ENCODE data around the gene STK17A.

STK17A gene

GRCh38 chr7:43648473-43649406, 65.8 kb downstream of the STK17A start:
- Histone ChIP-seq H3K4me1 (ENCODE audit: insufficient read depth, low read length) (peaks cover 36% of the 10 kb centered on the region), H3K4me3 (ENCODE audit: low read length) (no peak overlapping the region), H3K36me3 (ENCODE audit: insufficient read depth, low read length) (peaks cover 15% of the 10 kb centered on the region), H2AFZ (ENCODE audit: low read depth, low read length) (no peak overlapping the region), H3K9me3 (ENCODE audit: low read length) (no peaks in the 10 kb centered on the region), H3K27me3 (ENCODE audit: insufficient read depth, low read length) (no peaks in the 10 kb centered on the region)

DNA sequence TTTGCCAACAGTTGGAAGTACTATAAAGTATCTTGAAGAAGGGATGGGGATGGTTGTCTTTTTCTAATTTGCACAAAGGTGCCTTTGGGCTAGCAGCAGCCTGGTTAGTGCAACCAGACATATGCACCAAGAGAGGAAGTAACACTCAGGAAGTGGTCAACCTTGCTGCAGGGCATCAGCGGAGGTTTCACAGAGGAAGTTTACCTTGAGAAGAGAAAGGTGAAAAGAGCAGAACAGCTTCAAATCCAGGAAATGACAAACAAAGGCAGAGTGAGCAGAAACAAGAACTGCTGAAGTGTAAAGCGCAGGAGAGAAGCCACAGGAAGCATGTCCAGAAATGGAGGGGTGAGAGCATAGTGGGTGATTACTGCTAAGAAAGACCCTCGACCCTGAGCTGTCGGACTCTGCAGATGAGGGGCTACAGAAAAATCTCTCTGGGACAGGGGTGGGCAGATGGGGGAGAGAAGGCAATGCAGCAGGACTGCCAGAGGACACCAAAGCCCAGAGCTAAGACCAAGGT, 66.9 kb downstream of the STK17A start:
- Histone ChIP-seq H3K36me3 (ENCODE audit: insufficient read depth, low read length) (peaks cover 9% of the 10 kb centered on the region), H3K4me3 (ENCODE audit: low read length) (no peak overlapping the region), H3K9me3 (ENCODE audit: low read length) (no peaks in the 10 kb centered on the region), H3K4me1 (ENCODE audit: insufficient read depth, low read length) (peaks cover 36% of the 10 kb centered on the region), H2AFZ (ENCODE audit: low read depth, low read length) (no peak overlapping the region), H3K27me3 (ENCODE audit: insufficient read depth, low read length) (no peaks in the 10 kb centered on the region)

DNA sequence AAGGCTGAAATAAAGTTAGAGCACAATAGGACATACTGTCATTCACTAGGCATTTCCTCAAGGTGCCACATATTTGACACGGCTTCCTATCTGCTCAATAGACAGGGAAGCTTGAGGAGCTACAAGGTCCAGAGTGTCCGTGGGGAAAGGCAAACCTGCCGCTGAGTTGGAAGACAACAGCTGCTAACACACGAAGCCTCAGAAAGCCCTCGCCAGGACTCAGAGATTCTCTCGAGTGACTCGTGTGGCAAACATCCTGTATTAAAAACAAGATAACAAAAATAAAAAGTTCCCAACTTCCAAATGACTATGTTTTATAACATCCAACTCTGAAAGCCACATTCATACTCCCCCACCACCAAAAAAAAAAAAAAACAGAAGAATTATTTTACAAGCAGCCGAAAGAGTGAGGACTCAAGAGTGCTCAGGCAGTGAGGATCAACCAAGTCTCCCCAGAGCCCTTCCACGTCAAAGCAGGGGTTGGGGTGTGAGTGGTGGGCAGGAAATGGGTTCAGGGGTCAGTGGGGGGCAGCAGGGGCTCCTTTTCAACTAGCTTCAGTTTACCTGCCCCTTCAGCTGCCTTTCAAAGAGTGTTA, 67.6 kb downstream of the STK17A start:
- no peaks in the 10 kb centered on the region for H3K9me3 ChIP-seq (ENCODE audit: low read length)
- peaks cover 33% of the 10 kb centered on the region for H3K4me1 ChIP-seq (ENCODE audit: insufficient read depth, low read length)
- no peak overlapping the region for H2AFZ ChIP-seq (ENCODE audit: low read depth, low read length)
- peaks cover 7% of the 10 kb centered on the region for H3K36me3 ChIP-seq (ENCODE audit: insufficient read depth, low read length)
- no peaks in the 10 kb centered on the region for H3K27me3 ChIP-seq (ENCODE audit: insufficient read depth, low read length)
- no peak overlapping the region for H3K4me3 ChIP-seq (ENCODE audit: low read length)

- H3K36me3 ChIP-seq (ENCODE audit: insufficient read depth, low read length), result peaks cover 10% of the 10 kb centered on the region
- peaks cover 2% of the 10 kb centered on the region for H3K9me3 ChIP-seq (ENCODE audit: low read length)
Measured at GRCh38 chr7:43652364-43652763, 69.5 kb downstream of the STK17A start.

DNA sequence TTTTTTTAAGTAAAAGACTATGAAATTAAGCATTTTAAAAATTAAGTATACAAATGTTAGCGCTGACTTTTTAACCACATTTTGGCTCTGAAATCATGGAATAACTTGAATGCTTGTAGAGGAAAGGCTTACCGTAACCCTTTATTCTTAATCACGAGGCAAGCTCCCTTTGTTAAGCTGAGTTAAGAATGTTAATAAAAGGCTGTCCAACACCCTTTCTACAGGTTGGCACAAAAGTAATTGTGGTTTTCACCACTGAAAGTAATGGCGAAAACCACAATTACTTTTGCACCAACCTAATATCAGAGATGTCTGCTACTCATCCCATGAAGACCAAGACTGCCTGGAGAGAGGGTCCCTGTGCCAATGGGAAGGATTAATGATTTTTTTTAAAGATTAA, 70.6 kb downstream of the STK17A start:
- Histone ChIP-seq H2AFZ (ENCODE audit: low read depth, low read length) (no peak overlapping the region), H3K36me3 (ENCODE audit: insufficient read depth, low read length) (peaks cover 10% of the 10 kb centered on the region), H3K4me3 (ENCODE audit: low read length) (no peak overlapping the region), H3K4me1 (ENCODE audit: insufficient read depth, low read length) (peaks cover 4% of the 10 kb centered on the region), H3K9me3 (ENCODE audit: low read length) (peaks cover 2% of the 10 kb centered on the region), H3K27me3 (ENCODE audit: insufficient read depth, low read length) (no peaks in the 10 kb centered on the region)

More at GRCh38 chr7:43652364-43652763, 69.5 kb downstream of the STK17A start:
- peaks cover 15% of the 10 kb centered on the region for H3K4me1 ChIP-seq (ENCODE audit: insufficient read depth, low read length)
- no peak overlapping the region for H3K4me3 ChIP-seq (ENCODE audit: low read length)
- no peak overlapping the region for H2AFZ ChIP-seq (ENCODE audit: low read depth, low read length)
- no peaks in the 10 kb centered on the region for H3K27me3 ChIP-seq (ENCODE audit: insufficient read depth, low read length)

- Histone ChIP-seq H3K4me1 (ENCODE audit: insufficient read depth, low read length) (no peaks in the 10 kb centered on the region), H3K27me3 (ENCODE audit: insufficient read depth, low read length) (no peaks in the 10 kb centered on the region), H3K36me3 (ENCODE audit: insufficient read depth, low read length) (peaks cover 14% of the 10 kb centered on the region), H3K4me3 (ENCODE audit: low read length) (no peak overlapping the region), H3K9me3 (ENCODE audit: low read length) (peaks cover 2% of the 10 kb centered on the region), H2AFZ (ENCODE audit: low read depth, low read length) (no peak overlapping the region)
Measured at GRCh38 chr7:43653891-43654504, 71.1 kb downstream of the STK17A start.

GRCh38 chr7:43655584-43655983, 72.7 kb downstream of the STK17A start:
- Histone ChIP-seq H3K36me3 (ENCODE audit: insufficient read depth, low read length) (peaks cover 7% of the 10 kb centered on the region), H3K4me1 (ENCODE audit: insufficient read depth, low read length) (no peaks in the 10 kb centered on the region), H3K4me3 (ENCODE audit: low read length) (no peak overlapping the region), H3K27me3 (ENCODE audit: insufficient read depth, low read length) (no peaks in the 10 kb centered on the region), H3K9me3 (ENCODE audit: low read length) (peaks cover 2% of the 10 kb centered on the region), H2AFZ (ENCODE audit: low read depth, low read length) (no peak overlapping the region)

DNA sequence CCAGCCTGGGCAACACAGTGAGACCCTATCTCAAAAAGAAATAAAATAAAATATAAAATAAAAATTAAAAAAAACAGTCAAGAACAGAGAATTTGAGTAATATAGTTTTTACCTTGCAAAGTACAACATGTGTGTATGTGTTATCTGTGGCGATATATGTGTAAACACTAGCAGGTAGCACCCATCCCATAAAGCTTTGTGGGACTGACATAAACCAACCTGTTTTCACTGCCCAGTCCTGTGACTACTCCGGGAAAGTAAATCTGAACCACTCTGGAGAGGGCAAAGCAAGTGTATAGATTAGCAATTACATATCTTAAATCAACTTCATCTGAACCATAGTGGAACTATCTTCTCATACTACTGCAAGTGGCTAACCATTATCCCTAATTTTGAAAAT, 74.1 kb downstream of the STK17A start:
- H2AFZ ChIP-seq (ENCODE audit: low read depth, low read length), result no peak overlapping the region
- no peaks in the 10 kb centered on the region for H3K27me3 ChIP-seq (ENCODE audit: insufficient read depth, low read length)
- H3K36me3 ChIP-seq (ENCODE audit: insufficient read depth, low read length), result peaks cover 7% of the 10 kb centered on the region
- H3K4me3 ChIP-seq (ENCODE audit: low read length), result no peak overlapping the region
- H3K4me1 ChIP-seq (ENCODE audit: insufficient read depth, low read length), result no peaks in the 10 kb centered on the region
- peaks cover 2% of the 10 kb centered on the region for H3K9me3 ChIP-seq (ENCODE audit: low read length)

DNA sequence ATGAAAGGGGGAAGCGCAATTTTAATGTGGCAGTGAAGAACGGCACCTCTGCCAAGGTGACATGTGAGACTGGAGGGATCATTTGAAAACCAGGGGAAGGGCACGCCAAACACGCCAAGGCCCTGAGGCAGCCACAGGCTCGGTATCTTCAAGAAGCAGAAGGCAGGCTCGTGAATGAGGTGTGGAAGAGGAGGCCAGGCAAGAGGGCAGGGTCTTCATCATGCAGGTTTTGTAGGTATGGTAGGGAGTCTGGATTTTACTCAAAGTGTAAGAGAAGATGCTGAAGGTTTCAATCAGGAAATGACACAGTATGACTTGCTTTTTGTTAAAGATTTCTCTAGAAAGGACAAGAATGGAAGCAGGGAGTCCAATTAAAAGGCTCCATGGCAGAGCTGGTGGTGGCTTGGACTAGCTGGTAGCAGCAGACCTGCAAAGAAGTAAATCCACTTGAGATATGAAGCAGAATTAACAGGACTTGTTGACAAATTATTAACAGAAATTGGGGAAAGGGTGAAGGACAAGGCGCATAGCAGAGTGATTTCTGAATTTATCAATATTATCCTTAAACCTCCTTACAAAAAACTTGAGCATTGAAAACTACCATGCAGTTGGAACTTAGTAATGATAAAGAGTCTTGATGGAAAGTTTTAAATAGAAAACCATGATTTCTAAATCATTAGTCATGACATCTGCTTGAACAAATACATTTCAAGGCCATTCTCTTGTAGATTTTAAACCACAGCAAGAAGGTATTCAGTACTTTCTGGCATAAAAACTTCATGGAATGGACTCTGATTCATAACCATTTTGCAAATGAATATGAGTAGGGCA, 76.0 kb downstream of the STK17A start:
- H3K27me3 ChIP-seq (ENCODE audit: insufficient read depth, low read length), result no peaks in the 10 kb centered on the region
- no peak overlapping the region for H2AFZ ChIP-seq (ENCODE audit: low read depth, low read length)
- H3K4me3 ChIP-seq (ENCODE audit: low read length), result no peak overlapping the region
- no peaks in the 10 kb centered on the region for H3K4me1 ChIP-seq (ENCODE audit: insufficient read depth, low read length)
- peaks cover 2% of the 10 kb centered on the region for H3K9me3 ChIP-seq (ENCODE audit: low read length)
- peaks cover 10% of the 10 kb centered on the region for H3K36me3 ChIP-seq (ENCODE audit: insufficient read depth, low read length)

GRCh38 chr7:43659549-43659896, 76.6 kb downstream of the STK17A start:
- H2AFZ ChIP-seq (ENCODE audit: low read depth, low read length), result no peak overlapping the region
- peaks cover 10% of the 10 kb centered on the region for H3K36me3 ChIP-seq (ENCODE audit: insufficient read depth, low read length)
- no peaks in the 10 kb centered on the region for H3K27me3 ChIP-seq (ENCODE audit: insufficient read depth, low read length)
- no peak overlapping the region for H3K4me3 ChIP-seq (ENCODE audit: low read length)
- H3K4me1 ChIP-seq (ENCODE audit: insufficient read depth, low read length), result no peaks in the 10 kb centered on the region
- peaks cover 4% of the 10 kb centered on the region for H3K9me3 ChIP-seq (ENCODE audit: low read length)

GRCh38 chr7:43660141-43660540, 77.2 kb downstream of the STK17A start:
- Histone ChIP-seq H3K27me3 (ENCODE audit: insufficient read depth, low read length) (no peaks in the 10 kb centered on the region), H3K4me1 (ENCODE audit: insufficient read depth, low read length) (no peaks in the 10 kb centered on the region), H3K9me3 (ENCODE audit: low read length) (peaks cover 5% of the 10 kb centered on the region), H2AFZ (ENCODE audit: low read depth, low read length) (no peak overlapping the region), H3K4me3 (ENCODE audit: low read length) (no peak overlapping the region), H3K36me3 (ENCODE audit: insufficient read depth, low read length) (peaks cover 10% of the 10 kb centered on the region)

DNA sequence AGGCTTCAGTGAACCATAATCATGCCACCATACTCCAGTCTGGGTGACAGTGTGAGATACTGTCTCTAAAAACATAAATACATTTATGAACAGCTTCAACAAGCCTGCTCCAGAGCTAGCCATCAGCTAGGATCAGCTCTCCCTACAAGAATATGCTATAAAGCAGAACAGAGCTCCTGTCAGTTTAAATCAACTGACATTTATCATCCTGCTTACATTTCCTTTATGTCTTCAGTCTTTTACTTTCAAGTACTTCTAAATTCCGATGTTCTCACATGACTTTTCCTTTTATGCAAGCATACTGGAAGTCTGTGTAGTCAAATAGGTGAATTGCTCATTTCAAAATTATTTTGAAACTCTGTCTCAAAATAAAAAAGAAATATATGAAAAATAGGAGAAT, 81.8 kb downstream of the STK17A start:
- no peak overlapping the region for H2AFZ ChIP-seq (ENCODE audit: low read depth, low read length)
- no peaks in the 10 kb centered on the region for H3K4me1 ChIP-seq (ENCODE audit: insufficient read depth, low read length)
- H3K36me3 ChIP-seq (ENCODE audit: insufficient read depth, low read length), result peaks cover 3% of the 10 kb centered on the region
- H3K27me3 ChIP-seq (ENCODE audit: insufficient read depth, low read length), result no peaks in the 10 kb centered on the region
- H3K4me3 ChIP-seq (ENCODE audit: low read length), result no peak overlapping the region
- peaks cover 3% of the 10 kb centered on the region for H3K9me3 ChIP-seq (ENCODE audit: low read length)

Measured in neuron (in vitro differentiated cells).